ENCODE results near the gene ZNF534.
"Not testable (repeated sequence)": the region's sequence is repeated elsewhere in the genome, so short reads cannot be mapped to it uniquely, and the experiment has no call there.

Gene ZNF534
- 0.75 reads per million for total RNA-seq

DNA sequence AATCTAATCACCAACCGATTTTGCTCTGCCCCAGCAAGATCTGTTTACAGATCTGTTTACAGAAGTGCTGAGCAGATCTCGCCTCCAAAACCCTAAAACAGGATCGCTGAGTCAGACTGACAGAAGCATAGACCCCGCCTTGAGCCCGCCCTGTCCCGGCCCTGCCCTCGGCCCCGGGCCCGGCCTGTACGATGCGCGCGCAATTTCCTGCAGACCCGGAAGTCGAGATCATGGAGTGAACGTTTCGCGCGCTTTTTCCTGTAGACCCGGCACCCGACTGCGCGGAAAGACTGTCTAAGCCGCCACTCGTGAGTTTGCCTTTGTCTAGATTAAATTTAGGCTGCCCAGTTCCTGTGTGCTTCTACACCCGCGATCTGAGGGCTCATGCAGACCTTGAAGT is at the start of gene ZNF534:
TSS of gene ZNF534 (plus strand) at position 212 of the 400 bp plus-strand sequence. CDS start 2,327 bp downstream, outside the sequence.
- no peak for DNase-seq

DNA sequence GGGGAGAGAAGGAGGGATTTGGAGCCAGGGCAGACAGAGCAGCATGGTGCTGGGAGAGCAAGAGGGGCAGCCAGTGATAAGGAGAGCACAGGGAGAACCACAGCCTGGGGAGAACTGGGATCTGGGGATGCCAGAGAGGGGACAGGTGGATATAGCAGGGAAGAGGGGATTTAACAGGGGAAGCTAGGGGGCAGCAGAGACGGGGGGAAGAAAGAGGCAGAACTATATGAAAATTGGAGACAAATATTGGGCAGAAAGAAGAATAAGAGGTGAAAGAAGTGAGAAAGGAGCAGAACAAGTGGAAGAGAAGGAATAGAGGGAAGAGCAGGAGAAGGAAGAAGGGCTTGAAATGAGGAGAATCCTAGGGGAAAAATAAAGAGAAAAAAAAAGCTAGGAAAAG is 37.8 kb upstream of the ZNF534 start:
- no peak for DNase-seq

DNA sequence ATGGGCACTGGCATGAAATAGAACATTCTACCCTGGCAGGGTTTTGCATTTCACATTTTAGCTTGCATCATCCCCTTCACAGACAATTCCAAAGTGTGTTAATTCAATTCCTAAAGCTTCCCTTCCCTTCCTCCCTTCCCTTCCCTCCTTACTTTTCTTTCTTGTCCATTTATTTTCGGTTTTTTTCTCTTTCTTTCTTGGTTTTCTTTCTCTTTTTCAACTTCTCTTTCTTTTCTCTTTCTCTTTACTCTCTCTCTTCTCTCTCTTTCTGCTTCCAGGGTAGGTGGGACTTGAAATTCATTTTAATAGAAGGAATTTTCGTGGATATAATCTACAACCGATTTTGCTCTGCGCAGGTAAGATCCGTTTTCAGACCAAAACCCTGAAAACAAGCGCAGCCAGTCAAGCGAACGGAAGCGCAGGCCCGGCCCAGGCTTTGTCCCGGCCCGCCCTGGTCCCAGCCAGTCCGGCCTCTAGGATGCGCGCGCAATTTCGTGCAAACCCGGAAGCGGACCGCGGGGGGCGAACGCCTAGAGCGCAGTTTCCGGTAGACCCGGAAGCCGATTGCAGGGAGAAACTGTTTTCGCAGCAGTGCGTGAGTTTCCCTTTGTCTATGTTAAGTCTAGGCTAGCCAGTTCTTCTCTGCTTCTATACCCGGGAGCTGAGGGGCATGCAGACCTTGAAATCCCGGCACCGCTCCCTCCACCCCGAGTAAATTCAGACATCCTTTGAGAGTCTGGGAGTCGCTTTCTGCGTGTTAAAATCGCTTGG is 31.5 kb upstream of the ZNF534 start, which contains the start of gene ZNF528:
TSS of gene ZNF528 (plus strand) at position 540 of the 771 bp plus-strand sequence. CDS start 4,165 bp downstream, outside the sequence.
- DNase-seq = peak; percentile 87

DNA sequence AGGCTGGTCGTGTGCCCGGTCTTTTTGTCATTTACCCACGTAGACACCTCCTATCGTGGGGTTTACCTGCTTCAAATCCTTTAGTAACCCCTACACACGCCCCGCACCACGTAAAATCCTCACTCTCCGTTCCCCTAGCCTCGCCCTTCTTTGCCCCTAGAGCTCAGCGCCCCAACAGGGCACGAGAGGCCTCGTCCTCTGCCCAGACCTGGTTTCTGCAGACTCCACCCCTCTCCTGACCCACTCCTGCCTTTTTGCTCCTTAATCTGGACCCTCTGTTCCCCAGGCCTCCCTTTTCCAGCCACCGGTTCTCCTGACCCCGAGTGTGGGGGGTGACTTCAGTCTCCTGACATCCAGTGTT is 30.9 kb upstream of the ZNF534 start:
- no peak for DNase-seq

DNA sequence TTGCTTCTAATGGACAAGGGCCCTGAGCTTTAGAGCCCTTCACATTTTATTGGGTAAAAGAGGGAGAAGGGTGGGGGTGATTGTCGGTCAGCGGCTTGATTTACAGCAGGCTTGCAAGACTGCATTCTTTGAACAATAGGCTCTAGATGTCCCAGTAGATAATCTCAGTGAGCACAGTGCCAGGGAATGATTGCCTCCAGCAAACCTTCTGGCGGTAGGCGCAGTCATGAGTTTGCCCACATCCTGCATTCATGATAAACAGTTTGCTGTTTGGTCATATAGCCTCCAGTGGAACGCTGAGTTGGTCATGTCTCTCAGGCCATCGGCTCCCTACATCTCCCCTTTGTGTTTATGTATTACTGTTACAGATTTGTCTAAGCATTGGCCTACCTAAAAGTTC is 18.7 kb upstream of the ZNF534 start:
- DNase-seq = no peak

DNA sequence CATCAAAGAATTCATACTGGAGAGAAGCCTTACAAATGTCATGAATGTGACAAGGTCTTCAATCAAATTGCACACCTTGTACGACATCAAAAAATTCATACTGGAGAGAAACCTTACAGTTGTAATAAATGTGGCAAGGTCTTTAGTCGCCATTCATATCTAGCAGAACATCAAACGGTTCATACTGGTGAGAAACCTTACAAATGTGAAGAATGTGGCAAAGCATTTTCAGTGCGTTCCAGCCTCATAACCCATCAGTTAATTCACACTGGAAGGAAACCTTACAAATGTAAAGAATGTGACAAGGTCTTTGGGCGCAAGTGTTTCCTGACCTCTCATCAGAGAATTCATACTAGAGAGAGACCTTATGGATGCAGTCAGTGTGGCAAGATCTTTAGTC is 13.2 kb upstream of the ZNF534 start:
- no peak for DNase-seq

DNA sequence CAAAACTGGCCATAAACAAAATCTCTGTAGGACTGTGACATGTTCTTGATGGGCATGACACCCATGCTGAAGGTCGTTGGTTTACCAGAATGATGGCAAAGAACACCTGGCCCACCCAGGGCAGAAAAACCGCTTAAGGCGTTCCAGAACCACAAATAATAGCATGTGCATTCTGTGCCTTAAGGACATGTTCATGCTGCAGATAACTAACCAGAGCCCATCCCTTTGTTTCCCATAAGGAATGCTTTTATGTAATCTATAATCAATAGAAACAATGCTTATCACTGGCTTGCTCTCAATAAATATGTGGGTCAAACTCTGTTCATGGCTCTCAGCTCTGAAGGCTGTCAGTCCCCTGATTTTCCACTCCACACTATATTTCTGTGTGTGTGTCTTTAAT is 13.2 kb downstream of the ZNF534 start:
- DNase-seq = no peak

DNA sequence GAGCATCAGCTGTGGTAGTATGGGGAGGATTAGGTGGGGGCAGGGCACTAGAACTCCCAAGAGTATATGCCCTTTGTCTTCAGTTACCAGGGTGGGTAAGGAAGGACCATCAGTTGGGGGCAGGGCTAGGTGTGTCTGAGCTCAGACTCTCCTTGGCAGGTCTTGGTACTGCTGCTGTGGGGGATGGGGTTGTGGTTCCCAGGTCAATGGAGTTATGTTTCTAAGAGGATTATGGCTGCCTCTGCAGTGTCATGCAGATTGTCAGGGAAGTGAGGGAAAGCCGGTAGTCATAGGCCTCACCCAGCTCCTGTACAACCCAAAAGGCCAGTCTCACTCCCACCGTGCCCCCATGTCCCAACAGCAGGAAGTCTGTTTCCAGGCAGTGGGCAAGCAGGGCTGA is 15.6 kb downstream of the ZNF534 start:
- no peak for DNase-seq

DNA sequence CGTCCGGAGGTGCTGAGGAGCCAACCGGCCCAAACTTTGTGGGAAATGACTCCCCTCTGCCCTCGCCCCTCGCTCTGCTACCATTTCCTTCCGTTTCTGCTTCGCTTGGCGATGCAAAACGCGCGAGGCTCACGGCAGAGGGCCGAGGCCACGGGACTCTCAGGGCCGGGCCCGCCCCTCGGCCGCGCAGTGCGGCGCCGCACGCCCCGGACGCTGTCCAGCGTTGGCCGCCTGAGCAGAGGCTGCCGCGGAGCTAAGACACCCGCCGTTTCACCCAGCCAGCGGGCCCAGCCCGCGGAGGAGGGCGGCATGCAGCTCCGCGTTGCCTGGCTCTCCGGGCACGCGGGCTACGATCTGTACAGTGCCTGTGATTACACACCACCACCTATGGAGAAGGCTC is 22.3 kb downstream of the ZNF534 start:
- no peak for DNase-seq

DNA sequence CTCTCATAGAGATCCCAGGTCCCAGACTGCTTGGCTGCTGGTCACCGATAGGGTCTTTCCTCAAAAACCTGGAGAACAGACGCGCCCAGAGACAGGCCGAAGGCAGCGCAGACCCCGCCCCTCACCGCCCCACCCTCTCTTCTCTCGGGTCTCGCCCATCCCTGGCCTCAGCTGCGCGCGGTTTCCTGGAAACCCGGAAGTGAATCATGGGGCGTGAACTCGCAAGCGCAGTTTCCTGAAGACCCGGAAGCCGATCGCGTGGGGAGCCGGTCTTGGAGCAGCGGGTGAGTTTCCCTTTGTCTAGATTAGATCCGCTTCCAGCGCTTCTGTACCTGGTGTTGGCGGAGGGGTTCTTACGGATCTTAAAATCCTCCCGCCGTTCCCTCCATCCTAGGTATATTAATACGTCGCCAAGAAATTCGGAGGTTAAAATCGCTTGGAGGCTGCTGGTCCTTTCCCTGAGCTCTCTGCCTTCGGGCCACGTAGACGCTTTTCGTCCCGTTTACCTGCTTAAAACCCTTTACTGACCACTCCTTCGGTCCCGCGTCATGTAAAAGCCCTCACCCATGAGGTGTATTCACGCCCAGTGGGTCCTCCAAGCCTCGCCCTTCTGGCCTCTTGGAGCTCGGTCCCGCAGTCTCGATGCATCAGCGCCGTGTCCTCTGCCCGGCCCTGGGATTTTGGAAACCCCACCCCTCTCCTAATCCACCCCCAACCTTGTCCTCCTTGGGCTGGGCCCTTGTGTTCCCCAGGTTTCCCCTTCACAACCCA is 24.6 kb downstream of the ZNF534 start, which contains the start of gene ZNF578:
TSS of gene ZNF578 (plus strand) at position 230 of the 771 bp plus-strand sequence. CDS start 48,293 bp downstream, outside the sequence.
- DNase-seq = peak; percentile 19

DNA sequence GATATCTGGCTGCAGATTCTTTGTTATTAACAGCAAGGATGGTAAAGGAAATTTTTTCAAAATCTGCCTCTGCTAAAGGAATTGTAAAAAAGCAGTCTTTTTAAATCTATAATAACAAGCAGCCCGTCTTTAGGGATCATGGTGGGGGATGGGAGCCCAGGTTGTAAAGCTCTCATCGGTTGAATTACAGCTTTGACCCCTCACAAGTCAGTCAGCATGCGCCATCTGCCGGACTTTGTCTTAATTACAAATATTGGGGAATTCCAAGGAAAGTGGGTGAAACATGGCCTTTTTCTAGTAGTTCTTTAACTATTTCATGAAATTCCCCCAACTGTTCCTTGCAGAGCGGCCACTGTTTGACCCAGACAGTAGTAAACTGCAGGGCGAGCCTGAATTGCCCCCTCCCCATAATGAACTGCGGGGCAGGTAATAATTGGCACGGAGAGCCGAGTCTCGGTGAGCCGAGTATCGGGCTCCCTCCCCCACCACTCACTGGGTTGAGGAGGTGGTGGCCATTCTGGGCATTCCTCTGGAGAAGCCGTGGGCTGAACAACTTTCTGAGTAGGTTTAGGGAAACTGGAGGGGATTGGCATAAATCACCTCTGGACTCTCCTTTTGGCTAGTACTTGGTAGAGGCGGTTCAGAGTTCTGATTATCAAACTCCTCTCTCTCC is 36.0 kb downstream of the ZNF534 start:
- no peak for DNase-seq

DNA sequence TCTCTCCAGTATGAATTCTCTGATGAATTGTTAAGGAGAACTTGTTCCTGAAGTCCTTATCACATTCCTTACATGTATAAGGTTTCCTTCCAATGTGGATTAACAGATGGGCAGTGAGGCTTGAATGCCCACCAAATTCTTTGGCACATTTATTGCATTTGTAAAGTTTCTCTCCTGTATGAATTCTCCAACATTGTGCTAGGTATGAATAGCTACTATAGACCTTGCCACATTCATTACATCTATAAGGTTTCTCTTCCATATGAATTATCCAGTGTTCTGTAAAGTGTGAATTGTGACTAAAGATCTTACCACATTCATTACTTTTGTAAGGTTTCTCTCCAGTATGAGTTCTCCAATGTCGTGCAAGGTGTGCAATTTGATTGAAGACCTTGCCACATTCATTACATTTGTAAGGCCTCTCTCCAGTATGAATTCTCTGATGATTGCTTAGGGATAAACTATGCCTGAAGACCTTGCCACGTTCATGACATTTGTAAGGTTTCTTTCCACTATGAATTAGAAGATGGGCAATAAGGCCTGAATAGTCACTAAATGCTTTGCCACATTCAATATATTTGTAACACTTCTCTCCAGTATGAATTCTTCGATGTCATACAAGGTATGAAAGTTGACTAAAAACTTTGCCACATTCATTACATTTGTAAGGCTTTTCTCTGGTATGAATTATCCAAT is 44.9 kb downstream of the ZNF534 start:
- DNase-seq = no peak

DNA sequence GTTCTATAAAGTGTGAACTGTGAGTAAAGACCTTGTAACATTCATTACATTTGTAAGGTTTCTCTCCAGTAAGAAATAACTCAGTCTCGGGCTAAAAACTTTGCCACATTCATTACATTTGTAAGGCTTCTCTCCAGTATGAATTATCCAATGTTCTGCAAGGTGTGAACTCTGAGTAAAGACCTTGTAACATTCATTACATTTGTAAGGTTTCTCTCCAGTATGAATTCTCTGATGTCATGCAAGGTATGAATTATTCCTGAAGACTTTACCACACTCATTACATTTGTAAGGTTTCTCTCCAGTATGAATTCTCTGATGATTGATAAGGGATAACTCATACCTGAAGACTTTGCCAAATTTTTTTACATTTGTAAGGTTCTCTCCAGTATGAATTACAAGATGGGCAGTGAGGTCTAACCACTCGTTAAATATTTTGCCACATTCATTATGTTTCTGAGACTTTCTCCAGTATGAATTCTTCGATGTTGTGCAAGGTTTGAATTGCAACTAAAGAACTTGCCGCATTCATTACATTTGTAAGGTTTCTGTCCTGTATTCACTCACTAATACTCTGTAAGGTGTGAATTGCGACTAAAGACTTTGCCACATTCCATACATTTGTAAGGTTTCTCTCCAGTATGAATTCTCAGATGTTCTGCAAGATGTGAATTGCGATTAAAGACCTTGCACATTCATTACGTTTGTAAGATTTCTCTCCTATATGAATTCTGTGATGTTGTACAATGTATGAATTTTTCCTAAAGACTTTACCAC is 45.6 kb downstream of the ZNF534 start:
- DNase-seq = no peak

DNA sequence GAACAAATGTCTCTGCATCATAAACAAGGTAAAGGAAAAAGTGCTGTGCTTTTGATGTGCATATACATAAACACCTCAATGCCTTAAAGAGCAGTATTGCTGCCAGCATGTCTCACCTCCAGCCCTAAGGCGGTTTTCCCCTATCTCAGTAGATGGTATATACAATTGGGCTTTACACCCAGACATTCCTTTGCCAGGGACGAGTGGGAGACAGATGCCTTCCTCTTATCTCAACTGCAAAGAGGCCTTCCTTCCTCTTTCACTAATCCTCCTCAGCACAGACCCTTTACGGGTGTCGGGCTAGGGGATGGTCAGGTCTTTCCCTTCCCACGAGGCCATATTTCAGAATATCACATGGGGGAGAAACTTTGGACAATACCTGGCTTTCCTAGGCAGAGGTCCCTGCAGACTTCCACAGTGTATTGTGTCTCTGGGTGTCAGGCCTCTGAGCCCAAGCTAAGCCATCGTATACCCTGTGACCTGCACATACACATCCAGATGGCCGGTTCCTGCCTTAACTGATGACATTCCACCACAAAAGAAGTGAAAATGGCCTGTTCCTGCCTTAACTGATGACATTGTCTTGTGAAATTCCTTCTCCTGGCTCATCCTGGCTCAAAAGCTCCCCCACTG is 55.3 kb downstream of the ZNF534 start:
- not testable (repeated sequence) for DNase-seq

DNA sequence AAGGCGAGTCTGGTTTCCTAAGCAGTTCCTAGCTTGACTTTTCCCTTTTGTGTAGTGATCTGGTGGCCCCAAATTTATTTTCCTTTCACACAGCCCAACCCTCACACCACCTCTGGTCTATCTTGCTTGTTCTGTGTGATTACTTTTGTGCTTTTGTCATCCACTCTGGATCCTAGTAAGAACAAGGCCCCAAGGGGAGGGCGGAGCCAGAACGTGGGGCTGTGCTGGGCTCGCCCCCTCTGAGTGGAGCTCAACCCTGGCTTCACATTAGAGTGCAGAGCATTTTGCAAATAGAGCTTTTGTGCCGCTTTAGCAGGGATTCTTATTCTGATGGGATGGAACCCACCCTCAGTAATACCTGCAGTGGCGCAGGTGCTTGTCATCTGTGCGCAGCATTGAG is 56.1 kb downstream of the ZNF534 start:
- DNase-seq = not testable (repeated sequence)

DNA sequence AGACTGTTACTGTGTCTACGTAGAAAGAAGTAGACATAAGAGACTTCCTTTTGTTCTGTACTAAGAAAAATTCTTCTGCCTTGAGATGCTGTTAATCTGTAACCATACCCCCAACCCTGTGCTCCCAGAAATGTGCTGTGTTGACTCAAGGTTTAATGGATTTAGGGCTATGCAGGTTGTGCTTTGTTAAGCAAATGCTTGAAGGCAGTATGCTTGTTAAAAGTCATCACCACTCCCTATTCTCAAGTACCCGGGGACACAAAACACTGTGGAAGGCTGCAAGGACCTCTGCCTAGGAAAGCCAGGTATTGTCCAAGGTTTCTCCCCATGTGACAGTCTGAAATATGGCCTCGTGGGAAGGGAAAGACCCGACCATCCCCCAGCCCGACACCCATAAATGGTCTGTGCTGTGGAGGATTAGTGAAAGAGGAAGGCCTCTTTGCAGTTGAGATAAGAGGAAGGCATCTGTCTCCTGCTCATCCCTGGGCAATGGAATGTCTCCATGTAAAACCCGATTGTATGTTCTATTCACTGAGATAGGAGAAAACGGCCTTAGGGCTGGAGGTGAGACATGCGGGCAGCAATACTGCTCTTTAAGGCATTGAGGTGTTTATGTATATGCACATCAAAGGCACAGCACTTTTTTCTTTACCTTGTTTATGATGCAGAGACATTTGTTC is 56.8 kb downstream of the ZNF534 start:
- not testable (repeated sequence) for DNase-seq

DNA sequence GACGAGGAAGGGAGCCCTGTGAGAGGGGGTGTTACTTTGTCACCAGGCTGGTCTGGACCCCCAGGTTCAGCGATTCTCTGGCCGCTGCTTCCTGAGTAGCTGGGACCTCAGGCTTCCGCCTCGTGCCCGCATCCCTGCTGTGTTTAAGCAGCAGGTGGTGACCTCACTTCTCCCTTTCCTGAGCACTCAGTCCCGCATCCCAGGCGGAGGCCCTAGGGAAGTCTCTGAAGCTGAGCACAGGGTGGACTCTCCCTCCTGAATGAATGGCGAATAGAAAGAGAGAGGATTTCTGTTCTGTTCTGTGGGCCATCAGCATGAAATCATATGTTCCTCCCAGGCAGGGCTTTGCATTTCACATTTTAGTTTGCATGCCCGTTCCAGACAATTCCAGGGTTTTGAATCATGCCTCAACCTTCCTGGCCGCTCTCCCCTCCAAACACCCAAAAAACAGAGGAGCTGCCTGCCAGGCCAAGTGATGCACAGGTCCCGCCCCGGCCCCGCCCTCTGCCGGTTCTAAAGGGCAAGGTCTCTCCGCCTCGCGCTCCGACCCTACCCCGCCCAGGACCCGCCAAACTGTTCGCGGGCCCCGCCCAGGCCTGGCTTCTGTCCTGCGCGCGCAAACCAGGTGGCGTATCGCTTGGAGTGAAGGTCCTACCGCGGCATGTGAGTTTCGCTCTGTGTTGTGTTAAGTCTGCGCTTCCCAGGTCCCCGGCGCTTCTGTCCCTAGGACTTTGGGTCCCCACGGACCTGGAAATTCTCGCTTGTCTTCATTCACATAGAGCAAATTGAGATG is 63.4 kb downstream of the ZNF534 start:
- DNase-seq = no peak

DNA sequence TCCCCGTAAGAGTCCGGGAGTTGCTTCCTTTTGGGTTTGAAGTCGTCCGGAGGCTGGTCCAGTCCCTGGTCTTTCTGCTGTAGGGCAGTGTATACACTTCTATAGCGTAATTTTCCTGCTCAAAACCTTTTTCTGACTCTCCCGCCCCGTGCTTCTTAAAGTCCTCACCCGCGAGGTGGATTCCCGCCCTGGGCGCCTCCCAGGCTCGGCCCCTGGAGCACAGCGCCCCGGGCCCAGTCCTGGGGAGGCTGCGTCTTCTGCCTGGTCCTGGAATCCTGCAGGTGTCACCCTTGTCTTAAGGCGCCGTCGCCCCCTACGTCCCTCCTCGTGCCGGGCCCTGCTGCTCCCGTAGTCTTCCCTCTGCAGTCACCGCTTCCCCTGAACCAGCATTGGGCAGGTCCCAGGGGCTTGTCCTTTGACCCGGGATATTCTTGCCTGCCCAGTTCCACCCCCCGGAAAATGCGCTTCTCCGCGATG is 64.1 kb downstream of the ZNF534 start:
- no peak for DNase-seq

DNA sequence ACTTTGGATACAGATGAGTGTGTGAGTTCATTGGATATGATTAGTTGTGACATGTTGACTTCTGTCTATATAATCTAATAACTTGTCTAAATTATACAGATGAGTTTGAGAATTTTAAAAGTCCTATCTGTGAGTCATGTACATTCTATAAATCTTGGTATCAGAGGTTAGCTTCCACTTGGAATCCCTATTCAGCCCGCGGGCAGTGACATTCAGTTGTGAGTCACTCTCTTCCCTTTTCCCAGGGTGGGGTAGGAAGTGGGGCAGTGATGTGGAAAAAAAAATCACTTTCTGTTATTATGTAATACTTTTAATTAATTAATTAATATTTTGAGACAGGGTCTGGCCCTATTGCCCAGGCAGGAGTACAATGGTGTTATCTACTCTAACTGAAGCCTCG is 65.6 kb downstream of the ZNF534 start:
- no peak for DNase-seq

DNA sequence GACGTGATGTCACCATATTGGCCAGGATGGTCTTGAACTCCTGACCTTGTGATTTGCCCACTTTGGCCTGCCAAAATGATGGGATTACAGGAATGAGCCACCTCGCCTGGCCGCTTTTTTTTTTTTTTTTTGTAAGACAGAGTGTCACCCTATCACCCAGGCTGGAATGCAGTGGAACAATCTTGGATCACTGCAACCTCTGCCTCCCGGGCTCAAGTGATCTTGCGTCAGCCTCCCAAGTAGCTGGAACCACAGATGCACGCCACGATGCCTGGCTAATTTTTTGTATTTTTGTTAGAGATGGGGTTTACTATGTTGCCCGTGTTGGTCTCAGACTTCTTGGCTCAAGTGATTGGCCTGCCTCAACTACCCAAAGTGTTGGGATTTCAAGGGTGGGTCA is 69.6 kb downstream of the ZNF534 start:
- no peak for DNase-seq

Data from effector CD4-positive, alpha-beta T cell (primary cell).